K562 (cell line): ENCODE results near the gene TP53BP1. TPM values are rescaled to one million over a fixed set of nuclear protein-coding genes. Genes with fewer than 3 reads are reported as not detected.

Experiments
- ATAC-seq: fragments of 200-7000 bp; cut with Tn5 transposase; 3 replicates; pipeline ENCODE4 v1.9.1; 2020; ENCODE audit warnings: moderate library complexity
- Bru-seq: library from RNA; stranded (reverse); fragments of 400-500 nt; gene quantifications from one replicate; lab custom pipeline; 2021; lab: Mats Ljungman, UMichigan
- BruChase-seq, 2 experiments: library from RNA; stranded (reverse); fragments of 400-500 nt; gene quantifications; one replicate each; lab custom pipeline; 2021; lab: Mats Ljungman, UMichigan
- BruUV-seq: library from RNA; stranded (reverse); fragments of 400-500 nt; replicated peaks from 2 replicates; lab custom pipeline; 2021; lab: Mats Ljungman, UMichigan
- CTCF ChIA-PET: fragments of 300-600 bp; formaldehyde crosslinking; extraction: SDS; loops from one replicate; lab custom pipeline; 2021; ENCODE audit warnings: low intra/inter-chr PET ratio; lab: Yijun Ruan, JAX
- POLR2A ChIA-PET: fragments of 300-600, 350-650 bp; sonication (Branson Sonifier 250); formaldehyde crosslinking; extraction: SDS; loops from one replicate; lab custom pipeline; 2021; ENCODE audit warnings: antibody characterized with exemption, inconsistent platforms; lab: Yijun Ruan, JAX
- DNase-seq, 4 experiments: peaks; one replicate each; pipeline versions ENCODE4 v3.0.0 to v3.0.0-alpha.2; 2011 to 2018; ENCODE audit warnings: low spot score in 3 of 4, mixed read lengths in 3 of 4; ENCODE audit errors: extremely low read depth in 1 of 4
- FAIRE-seq: peaks from 2 replicates; lab custom pipeline; 2011; peaks lifted over from hg19 to GRCh38; lab: Jason Lieb, UNC
- H2AFZ ChIP-seq: 2 replicates; pipeline ENCODE4 v1.6.0; 2011; ENCODE audit warnings: low read depth, low read length, control low read depth, inconsistent platforms
- H3K27ac ChIP-seq: fragments of 200-600 bp; 3 replicates; pipeline ENCODE4 v1.8.0; 2011; ENCODE audit warnings: low read depth, mild to moderate bottlenecking, control low read depth, inconsistent platforms, low read length, moderate library complexity, mixed read lengths; ENCODE audit errors: extremely low read depth
- H3K27me3 ChIP-seq, 2 experiments: fragments of 300-600 bp in 1 of 2; 2 replicates in 1 of 2; 3 replicates in 1 of 2; pipeline versions ENCODE4 v1.6.0 to v1.8.0; 2011; ENCODE audit warnings: inconsistent platforms in 2 of 2, low read length in 2 of 2, mild to moderate bottlenecking in 1 of 2, mixed read lengths in 1 of 2, moderate library complexity in 1 of 2; ENCODE audit not compliant: control insufficient read depth in 2 of 2, insufficient read depth in 2 of 2
- H3K36me3 ChIP-seq: fragments of 300-600 bp; 3 replicates; pipeline ENCODE4 v1.8.0; 2011; ENCODE audit warnings: mild to moderate bottlenecking, low read length, inconsistent platforms; ENCODE audit not compliant: control insufficient read depth, insufficient read depth
- H3K4me1 ChIP-seq, 2 experiments: fragments of 200-600 bp in 1 of 2; replicated peaks in 1 of 2; 2 replicates in 1 of 2; 3 replicates in 1 of 2; pipeline versions ENCODE4 v1.5.1 to v1.8.0; 2011; ENCODE audit warnings: inconsistent platforms in 2 of 2, low read length in 2 of 2, mild to moderate bottlenecking in 1 of 2, mixed read lengths in 1 of 2, moderate library complexity in 1 of 2; ENCODE audit not compliant: control insufficient read depth in 2 of 2, insufficient read depth in 2 of 2
- H3K4me2 ChIP-seq: 2 replicates; pipeline ENCODE4 v1.6.1; 2011; ENCODE audit warnings: low read length, control low read depth, inconsistent platforms, mixed read lengths; ENCODE audit not compliant: insufficient read depth
- H3K4me3 ChIP-seq: fragments of 200-600 bp; sonication (generic), shearing (Covaris generic); 2 replicates; pipeline ENCODE4 v1.5.1; 2016; ENCODE audit warnings: control low read depth, inconsistent platforms
- H3K79me2 ChIP-seq: fragments of 200-600 bp; 3 replicates; pipeline ENCODE4 v1.8.0; 2011; ENCODE audit warnings: low read length, inconsistent platforms; ENCODE audit not compliant: control insufficient read depth, insufficient read depth
- H3K9ac ChIP-seq, 2 experiments: 2 replicates each; pipeline versions ENCODE4 v1.6.0 to v1.6.1; 2011; ENCODE audit warnings: low read depth in 2 of 2, low read length in 2 of 2, control low read depth in 1 of 2, inconsistent platforms in 1 of 2, mild to moderate bottlenecking in 1 of 2, mixed read lengths in 1 of 2; ENCODE audit not compliant: insufficient read depth in 1 of 2
- H3K9me1 ChIP-seq: one replicate; pipeline ENCODE4 v1.6.0; 2011; ENCODE audit warnings: inconsistent platforms, mild to moderate bottlenecking, low read length, moderate library complexity; ENCODE audit not compliant: control insufficient read depth, insufficient read depth
- H3K9me3 ChIP-seq: replicated peaks from 2 replicates; pipeline ENCODE4 v1.5.1; 2011; ENCODE audit warnings: low read depth, low read length, inconsistent platforms; ENCODE audit not compliant: control insufficient read depth, insufficient read depth
- H4K20me1 ChIP-seq: replicated peaks from 2 replicates; pipeline ENCODE4 v1.6.1; 2011; ENCODE audit warnings: low read length, inconsistent platforms, mixed read lengths; ENCODE audit not compliant: control insufficient read depth, insufficient read depth
- DIDO1 ChIP-seq: fragments of 450-650 bp; IDR thresholded peaks from 2 replicates; pipeline ENCODE4 v1.6.1; 2016; ENCODE audit warnings: low read depth, missing biosample characterization, missing genetic modification characterization
- HNRNPUL1 ChIP-seq: fragments of 200-400 bp; formaldehyde crosslinking; IDR thresholded peaks from 2 replicates; pipeline ENCODE4 v1.6.1; 2017; ENCODE audit warnings: low read length
- ZNF121 ChIP-seq: sonication (generic); formaldehyde crosslinking; conservative IDR thresholded peaks from 2 replicates; pipeline ENCODE4 v1.8.0; 2022; ENCODE audit warnings: missing genetic modification reagents
- WGBS: fragments of 100-300 bp; shearing (Covaris generic); methylation state at CpG from one replicate; pipeline ENCODE4 v1.1.6; 2016; ENCODE audit warnings: low coverage, mixed read lengths; ENCODE audit not compliant: insufficient coverage; ENCODE audit errors: missing lambda C conversion rate; 5-methylcytosine and 5-hydroxymethylcytosine counted together
- in situ Hi-C: fragments of 300-500 bp; cut with MboI; formaldehyde crosslinking; loops from 4 replicates; pipeline ENCODE4 v1.15.0; 2018; ENCODE audit warnings: inconsistent platforms, mixed read lengths
- intact Hi-C: fragments of 100-400 bp; cut with micrococcal nuclease; formaldehyde crosslinking; loops from 2 replicates; pipeline ENCODE4 v1.14.2; 2022
- long read RNA-seq, 3 experiments: library from polyadenylated mRNA in 2 of 3; library from RNA in 1 of 3; unstranded in 2 of 3; stranded (forward) in 1 of 3; transcript quantifications; one replicate each; pipeline ENCODE4 v2.0.0, GENCODE V29; 2019 to 2022
- polyA minus RNA-seq, 3 experiments: library from RNA; depleted of rRNA, polyadenylated mRNA; stranded (reverse); fragments of >200 nt; gene quantifications; 2 replicates each; pipeline ENCODE4 v1.2.3, GENCODE V29; 2011
- polyA plus RNA-seq, 8 experiments: library from polyadenylated mRNA; depleted of rRNA in 4 of 8; stranded (reverse) in 5 of 8; unstranded in 3 of 8; fragments of >200 nt; fragmentation: Nextera tagmentation in 2 of 8; fragmentation: Illumina TruSeq in 1 of 8; extraction: Ambion mirVana in 2 of 8; extraction: Trizol in 1 of 8; gene quantifications; 2 replicates each; pipeline versions ENCODE4 v1.2.1 to v1.2.3, GENCODE V29; 2011 to 2014; ENCODE audit warnings: inconsistent platforms in 1 of 8, missing spikeins in 1 of 8
- total RNA-seq, 7 experiments: library from RNA; depleted of rRNA in 6 of 7; stranded (reverse); fragments of >200 nt in 6 of 7; fragmentation: Illumina TruSeq in 2 of 7; extraction: Trizol in 2 of 7; gene quantifications; 2 replicates each; pipeline versions ENCODE4 v1.2.1 to v1.2.3, GENCODE V29; 2011 to 2021; ENCODE audit warnings: low replicate concordance in 1 of 7
- TF ChIP-seq, protein P1 (sequence below), 2 experiments: fragments of 450-650 bp; conservative IDR thresholded peaks; 2 replicates each; pipeline ENCODE4 v1.6.1; 2017; ENCODE audit warnings: mild to moderate bottlenecking in 2 of 2, moderate library complexity in 2 of 2
- TF ChIP-seq, protein P2 (sequence below): fragments of 450-650 bp; IDR thresholded peaks from 2 replicates; pipeline ENCODE4 v1.6.1; 2014; ENCODE audit warnings: low read depth, mild to moderate bottlenecking, moderate library complexity, borderline replicate concordance

Gene TP53BP1, protein sequence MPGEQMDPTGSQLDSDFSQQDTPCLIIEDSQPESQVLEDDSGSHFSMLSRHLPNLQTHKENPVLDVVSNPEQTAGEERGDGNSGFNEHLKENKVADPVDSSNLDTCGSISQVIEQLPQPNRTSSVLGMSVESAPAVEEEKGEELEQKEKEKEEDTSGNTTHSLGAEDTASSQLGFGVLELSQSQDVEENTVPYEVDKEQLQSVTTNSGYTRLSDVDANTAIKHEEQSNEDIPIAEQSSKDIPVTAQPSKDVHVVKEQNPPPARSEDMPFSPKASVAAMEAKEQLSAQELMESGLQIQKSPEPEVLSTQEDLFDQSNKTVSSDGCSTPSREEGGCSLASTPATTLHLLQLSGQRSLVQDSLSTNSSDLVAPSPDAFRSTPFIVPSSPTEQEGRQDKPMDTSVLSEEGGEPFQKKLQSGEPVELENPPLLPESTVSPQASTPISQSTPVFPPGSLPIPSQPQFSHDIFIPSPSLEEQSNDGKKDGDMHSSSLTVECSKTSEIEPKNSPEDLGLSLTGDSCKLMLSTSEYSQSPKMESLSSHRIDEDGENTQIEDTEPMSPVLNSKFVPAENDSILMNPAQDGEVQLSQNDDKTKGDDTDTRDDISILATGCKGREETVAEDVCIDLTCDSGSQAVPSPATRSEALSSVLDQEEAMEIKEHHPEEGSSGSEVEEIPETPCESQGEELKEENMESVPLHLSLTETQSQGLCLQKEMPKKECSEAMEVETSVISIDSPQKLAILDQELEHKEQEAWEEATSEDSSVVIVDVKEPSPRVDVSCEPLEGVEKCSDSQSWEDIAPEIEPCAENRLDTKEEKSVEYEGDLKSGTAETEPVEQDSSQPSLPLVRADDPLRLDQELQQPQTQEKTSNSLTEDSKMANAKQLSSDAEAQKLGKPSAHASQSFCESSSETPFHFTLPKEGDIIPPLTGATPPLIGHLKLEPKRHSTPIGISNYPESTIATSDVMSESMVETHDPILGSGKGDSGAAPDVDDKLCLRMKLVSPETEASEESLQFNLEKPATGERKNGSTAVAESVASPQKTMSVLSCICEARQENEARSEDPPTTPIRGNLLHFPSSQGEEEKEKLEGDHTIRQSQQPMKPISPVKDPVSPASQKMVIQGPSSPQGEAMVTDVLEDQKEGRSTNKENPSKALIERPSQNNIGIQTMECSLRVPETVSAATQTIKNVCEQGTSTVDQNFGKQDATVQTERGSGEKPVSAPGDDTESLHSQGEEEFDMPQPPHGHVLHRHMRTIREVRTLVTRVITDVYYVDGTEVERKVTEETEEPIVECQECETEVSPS (N-terminal part only)
- total RNA-seq (2011; cell fraction: chromatin; rRNA removed; ENCODE audit: low replicate concordance): 87.9 and 206 TPM in 2 replicates
- total RNA-seq (2011; cell fraction: nucleolus; rRNA removed): 50.7 and 55.4 TPM in 2 replicates
- 69.3 and 81.3 TPM in 2 replicates for total RNA-seq (2011; cell fraction: nucleoplasm; rRNA removed)
- total RNA-seq (2014; rRNA removed) (30.9 and 31.3 TPM in 2 replicates), total RNA-seq (2014; rRNA removed; fragmentation: Illumina TruSeq; extraction: Trizol) (37.6 and 38.1 TPM in 2 replicates), total RNA-seq (2015; rRNA removed; fragmentation: Illumina TruSeq; extraction: Trizol) (34.5 and 38.5 TPM in 2 replicates), total RNA-seq (2021) (32.8 and 32.9 TPM in 2 replicates), polyA plus RNA-seq (2011; rRNA removed) (58.1 and 63.3 TPM in 2 replicates), polyA plus RNA-seq (2014; fragmentation: Illumina TruSeq; extraction: Trizol) (26.7 and 29.6 TPM in 2 replicates), polyA plus RNA-seq (2014; fragmentation: Nextera tagmentation; extraction: Ambion mirVana) (1 to 10 TPM; 5.7 to 6.3 TPM), polyA plus RNA-seq (2014; rRNA removed) (22.6 and 23.2 TPM in 2 replicates), polyA minus RNA-seq (2011; rRNA and poly(A)+ RNA removed) (114 and 126 TPM in 2 replicates), Bru-seq, nascent RNA (percentile 67 among the genes with signal in this experiment), BruChase-seq, experiment 1, labeled RNA remaining after a 2-hour chase (percentile 72 among the genes with signal in this experiment), BruChase-seq, experiment 2, labeled RNA remaining after a 6-hour chase (percentile 78 among the genes with signal in this experiment)
- polyA plus RNA-seq (2011; cell fraction: cytosol; rRNA removed): 21.5 and 33.6 TPM in 2 replicates
- polyA plus RNA-seq (2011; cell fraction: nucleus; rRNA removed): 80.2 and 82.6 TPM in 2 replicates
- 24.7 and 25.9 TPM in 2 replicates for polyA plus RNA-seq (2012)
- polyA minus RNA-seq (2011; cell fraction: cytosol; rRNA and poly(A)+ RNA removed): 37.3 and 40.7 TPM in 2 replicates
- polyA minus RNA-seq (2011; cell fraction: nucleus; rRNA and poly(A)+ RNA removed): 56.7 and 78.5 TPM in 2 replicates
- long read RNA-seq, experiment 1, full-length matches to known transcripts: 19 of 83 reads
- long read RNA-seq, experiment 1, partial matches to known transcripts: 34 of 83 reads
- long read RNA-seq, experiment 1, other reads (novel, unspliced or antisense): 30 of 83 reads
- long read RNA-seq, experiment 2, full-length matches to known transcripts: 2 of 21 reads
- long read RNA-seq, experiment 2, partial matches to known transcripts: 14 of 21 reads
- long read RNA-seq, experiment 2, other reads (novel, unspliced or antisense): 5 of 21 reads
- long read RNA-seq, experiment 3, full-length matches to known transcripts: 4 of 12 reads
- long read RNA-seq, experiment 3, partial matches to known transcripts: 4 of 12 reads
- long read RNA-seq, experiment 3, other reads (novel, unspliced or antisense): 4 of 12 reads

DNA sequence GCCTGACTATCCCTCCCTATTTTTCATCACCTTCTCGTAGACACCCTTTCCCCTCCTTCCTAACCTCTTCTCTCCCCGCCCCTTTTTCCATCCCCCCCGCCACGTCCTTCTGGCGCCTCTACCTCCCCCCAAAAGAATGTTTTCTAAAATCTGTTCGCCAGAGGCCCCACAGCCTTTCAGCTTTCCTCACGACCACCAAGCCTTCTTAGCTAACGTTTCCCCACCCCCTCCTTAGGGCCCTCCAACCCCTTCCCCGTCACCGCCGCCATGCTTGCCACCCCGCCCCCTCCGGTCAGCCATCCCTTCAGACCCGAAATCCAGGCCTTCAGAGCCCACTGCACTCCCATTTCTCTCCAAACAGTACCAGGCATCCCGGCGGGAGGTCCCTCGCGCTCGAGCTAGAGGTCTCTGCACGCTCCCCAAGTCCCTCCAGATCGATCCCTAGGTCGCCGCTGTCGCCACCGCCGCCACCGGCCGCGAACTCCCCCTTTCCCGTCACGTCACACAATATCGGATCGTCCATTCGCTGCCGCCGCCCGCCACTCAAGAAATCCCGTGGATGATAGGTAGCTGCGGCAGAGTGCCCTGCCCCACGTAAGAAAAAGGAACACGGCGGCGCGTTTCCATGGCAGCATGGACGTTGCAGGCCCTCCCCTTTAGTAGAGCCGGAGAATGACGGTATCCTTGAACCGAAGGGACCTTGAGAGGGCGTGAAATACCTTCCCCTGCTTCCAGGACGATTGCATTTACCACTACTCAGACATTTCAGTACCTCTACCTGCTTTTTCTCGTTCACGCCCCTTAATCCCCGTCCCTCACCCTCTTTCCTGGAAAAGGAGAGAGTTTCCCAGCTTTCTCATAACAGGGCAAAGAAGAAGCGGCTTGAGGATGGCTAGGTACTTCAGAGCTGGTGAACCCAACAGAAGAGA, at the start of gene TP53BP1:
Gene TP53BP1 (minus strand): TSS at position 484 of the 929 bp plus-strand sequence. CDS start 113 bp downstream, at position 371.
- FAIRE-seq (peak; percentile 98), DNase-seq (peak; percentile 96), ATAC-seq (peak; percentile 100)
- Histone ChIP-seq H3K4me2 (peak within 1 kb of the TSS; percentile 97), H3K4me1 (peaks cover 3 to 11% of the 10 kb centered on the region in 2 experiments; a peak in 3 of 5 replicates), H3K9ac (peak within 1 kb of the TSS; percentile 60 to 91), H3K9me1 (no peaks in the 10 kb centered on the region), H3K27me3 (no peaks in the 10 kb centered on the region), H4K20me1 (no peaks in the 10 kb centered on the region), H3K9me3 (no peaks in the 10 kb centered on the region), H2AFZ (peak within 1 kb of the TSS; percentile 98), H3K4me3 (peak within 1 kb of the TSS; percentile 77), H3K36me3 (peaks cover 29% of the 10 kb centered on the region; the same call in 2 of the 3 replicates), H3K79me2 (0 out of 3 replicates have a peak, but pooled peaks cover 10% of the 10 kb centered on the region), H3K27ac (peak within 1 kb of the TSS; percentile 80)
- ChIA-PET POLR2A (interaction anchor here (0.6 to 1.9 kb wide), 8 partner anchors 8 to 1496 kb away, joined by 3 to 8 read pairs (median 5); partner anchors contain the start of gene MAP1A), CTCF (no interaction called here)
- in situ Hi-C loops: no loop called here
- intact Hi-C loops: no loop called here
- under 1% methylated on average over 48 of the region's 54 CpGs for WGBS
- no TSS peak for BruUV-seq
- TF ChIP-seq HNRNPUL1 (no peak), ZNF121 (CRISPR knock-in tag) (no peak), DIDO1 (tag) (no peak)
- TF ChIP-seq, protein P1, sequence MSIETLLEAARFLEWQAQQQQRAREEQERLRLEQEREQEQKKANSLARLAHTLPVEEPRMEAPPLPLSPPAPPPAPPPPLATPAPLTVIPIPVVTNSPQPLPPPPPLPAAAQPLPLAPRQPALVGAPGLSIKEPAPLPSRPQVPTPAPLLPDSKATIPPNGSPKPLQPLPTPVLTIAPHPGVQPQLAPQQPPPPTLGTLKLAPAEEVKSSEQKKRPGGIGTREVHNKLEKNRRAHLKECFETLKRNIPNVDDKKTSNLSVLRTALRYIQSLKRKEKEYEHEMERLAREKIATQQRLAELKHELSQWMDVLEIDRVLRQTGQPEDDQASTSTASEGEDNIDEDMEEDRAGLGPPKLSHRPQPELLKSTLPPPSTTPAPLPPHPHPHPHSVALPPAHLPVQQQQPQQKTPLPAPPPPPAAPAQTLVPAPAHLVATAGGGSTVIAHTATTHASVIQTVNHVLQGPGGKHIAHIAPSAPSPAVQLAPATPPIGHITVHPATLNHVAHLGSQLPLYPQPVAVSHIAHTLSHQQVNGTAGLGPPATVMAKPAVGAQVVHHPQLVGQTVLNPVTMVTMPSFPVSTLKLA (conservative IDR thresholded peaks at IDR 0.05): peak; percentile 61 to 83; a peak in 2 of 4 replicates
- TF ChIP-seq, protein P2, sequence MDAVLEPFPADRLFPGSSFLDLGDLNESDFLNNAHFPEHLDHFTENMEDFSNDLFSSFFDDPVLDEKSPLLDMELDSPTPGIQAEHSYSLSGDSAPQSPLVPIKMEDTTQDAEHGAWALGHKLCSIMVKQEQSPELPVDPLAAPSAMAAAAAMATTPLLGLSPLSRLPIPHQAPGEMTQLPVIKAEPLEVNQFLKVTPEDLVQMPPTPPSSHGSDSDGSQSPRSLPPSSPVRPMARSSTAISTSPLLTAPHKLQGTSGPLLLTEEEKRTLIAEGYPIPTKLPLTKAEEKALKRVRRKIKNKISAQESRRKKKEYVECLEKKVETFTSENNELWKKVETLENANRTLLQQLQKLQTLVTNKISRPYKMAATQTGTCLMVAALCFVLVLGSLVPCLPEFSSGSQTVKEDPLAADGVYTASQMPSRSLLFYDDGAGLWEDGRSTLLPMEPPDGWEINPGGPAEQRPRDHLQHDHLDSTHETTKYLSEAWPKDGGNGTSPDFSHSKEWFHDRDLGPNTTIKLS: peak; percentile 62; the same call in 1 of the 2 replicates
